ENCODE results near the gene ZDHHC12. TPM values are rescaled to one million over a fixed set of nuclear protein-coding genes. Genes with fewer than 3 reads are reported as not detected.

The ZDHHC12 gene
- total and polyA plus RNA-seq, 2 donors (not counting 3 experiments of a cell fraction or from before 2014, with no cell fraction given) = 28.8 to 62.0 TPM

- Histone ChIP-seq H3K4me3 (replicated peaks in 1 of 3; ENCODE audit: insufficient read depth in 1 of 3, low read depth in 1 of 3, low read length in 3 of 3) (no peak overlapping the region), H3K9me1 (replicated peaks; ENCODE audit: control insufficient read depth, extremely low read depth, insufficient read depth, low read length) (no peaks in the 10 kb centered on the region), H3K27ac (ENCODE audit: insufficient read depth, low read depth, low read length) (no peak overlapping the region), H3K27me3 (ENCODE audit: control insufficient read depth in 2 of 2, insufficient read depth in 2 of 2, low read length in 2 of 2) (no peaks in the 10 kb centered on the region), H3K9me3 (replicated peaks; ENCODE audit: control insufficient read depth, insufficient read depth, low read length) (no peaks in the 10 kb centered on the region), H3K4me2 (ENCODE audit: insufficient read depth, low read length) (no peak overlapping the region), H2AFZ (ENCODE audit: low read depth, low read length) (no peak overlapping the region), H3K9ac (replicated peaks; ENCODE audit: extremely low read depth, insufficient read depth, low read length) (no peak overlapping the region), H3K36me3 (ENCODE audit: control insufficient read depth in 2 of 2, extremely low read depth in 1 of 2, insufficient read depth in 2 of 2, low read length in 2 of 2) (peaks cover 0 to 10% of the 10 kb centered on the region in 2 experiments), H4K20me1 (replicated peaks; ENCODE audit: control insufficient read depth, extremely low read depth, insufficient read depth, low read length) (no peaks in the 10 kb centered on the region), H3K79me2 (ENCODE audit: control insufficient read depth, insufficient read depth, low read length) (no peaks in the 10 kb centered on the region), H3K4me1 (ENCODE audit: control insufficient read depth, extremely low read depth, insufficient read depth, low read length) (no peaks in the 10 kb centered on the region)
- no peak for DNase-seq (ENCODE audit: low read depth, low spot score)
- TF ChIP-seq POLR2AphosphoS5 (IDR thresholded peaks at IDR 0.05; ENCODE audit: insufficient read depth, low read depth, low read length) (no peak), CTCF (IDR thresholded peaks at IDR 0.05; ENCODE audit: extremely low read depth in 1 of 2, insufficient read depth in 1 of 2, low read depth in 1 of 2, low read length in 2 of 2) (no peak), POLR2A (IDR thresholded peaks at IDR 0.05; ENCODE audit: low read depth, low read length) (no peak), JUN (IDR thresholded peaks at IDR 0.05; ENCODE audit: borderline replicate concordance, insufficient read depth, insufficient read length, low read depth) (no peak), MYC (IDR thresholded peaks at IDR 0.05; ENCODE audit: low read depth, low read length) (no peak), EZH2 (IDR thresholded peaks at IDR 0.05; ENCODE audit: borderline replicate concordance, low read depth, low read length, severe bottlenecking) (no peak), MAX (IDR thresholded peaks at IDR 0.05; ENCODE audit: insufficient read depth, insufficient read length) (no peak), GATA2 (IDR thresholded peaks at IDR 0.05; ENCODE audit: insufficient read depth, insufficient read length, low read depth, low read length) (no peak), FOS (IDR thresholded peaks at IDR 0.05; ENCODE audit: borderline replicate concordance, insufficient read depth, low read length) (no peak)
- intact Hi-C loops (cut with micrococcal nuclease) (no loop called here), dilution Hi-C loops (cut with MboI; ENCODE audit: extremely low pct_ligation_motif_present, low sequenced_read_pairs) (no loop called here)
- no peak for FAIRE-seq
- POLR2A ChIA-PET = no interaction called here
- CTCF ChIA-PET = interaction anchor here (0.6 to 1.5 kb wide), 5 partner anchors 15 to 65 kb away, joined by 3 to 4 read pairs (median 3); partner anchors contain the start of gene ENDOG
- BruUV-seq (replicated peaks) = no TSS peak
Measured at GRCh38 chr9:128753627-128754026, 29.7 kb upstream of the ZDHHC12 start.
